ENCODE data around the gene TNS1. TPM values are rescaled to one million over a fixed set of nuclear protein-coding genes. Genes with fewer than 3 reads are reported as not detected.

Gene TNS1
- total RNA-seq, 1 donor from 2014 or later, result 46.1 TPM

GRCh38 chr2:217902379-217903141, 100.2 kb downstream of the TNS1 start:
- no peak for DNase-seq (ENCODE audit: extremely low read depth, low read depth, low spot score)

GRCh38 chr2:217901835-217902378, 100.9 kb downstream of the TNS1 start:
- no peak for DNase-seq (ENCODE audit: extremely low read depth, low read depth, low spot score)

GRCh38 chr2:217901400-217901799, 101.4 kb downstream of the TNS1 start:
- DNase-seq (ENCODE audit: extremely low read depth, low read depth, low spot score), result no peak

- DNase-seq (ENCODE audit: extremely low read depth, low read depth, low spot score), result no peak
These were observed 101.9 kb downstream of the TNS1 start for GRCh38 chr2:217900780-217901360.

- DNase-seq (ENCODE audit: extremely low read depth, low read depth, low spot score), result no peak
These were observed 102.6 kb downstream of the TNS1 start for GRCh38 chr2:217900010-217900779.

GRCh38 chr2:217899231-217900009, 103.4 kb downstream of the TNS1 start:
- DNase-seq (ENCODE audit: extremely low read depth, low read depth, low spot score), result no peak

- DNase-seq (ENCODE audit: extremely low read depth, low read depth, low spot score), result no peak
These were observed 104.7 kb downstream of the TNS1 start for GRCh38 chr2:217897816-217898806.

- no peak for DNase-seq (ENCODE audit: extremely low read depth, low read depth, low spot score)
These were observed 105.6 kb downstream of the TNS1 start for GRCh38 chr2:217897091-217897715.

- DNase-seq (ENCODE audit: extremely low read depth, low read depth, low spot score), result no peak
These were observed 107.6 kb downstream of the TNS1 start for GRCh38 chr2:217895070-217895635.

GRCh38 chr2:217893440-217893839, 109.4 kb downstream of the TNS1 start:
- DNase-seq (ENCODE audit: extremely low read depth, low read depth, low spot score), result no peak

- no peak for DNase-seq (ENCODE audit: extremely low read depth, low read depth, low spot score)
These were observed 110.2 kb downstream of the TNS1 start for GRCh38 chr2:217892560-217892959.

- no peak for DNase-seq (ENCODE audit: extremely low read depth, low read depth, low spot score)
These were observed 112.3 kb downstream of the TNS1 start for GRCh38 chr2:217890445-217890844.

GRCh38 chr2:217889656-217890055, 113.1 kb downstream of the TNS1 start:
- no peak for DNase-seq (ENCODE audit: extremely low read depth, low read depth, low spot score)

GRCh38 chr2:217887841-217888701, 114.7 kb downstream of the TNS1 start:
- no peak for DNase-seq (ENCODE audit: extremely low read depth, low read depth, low spot score)

- DNase-seq (ENCODE audit: extremely low read depth, low read depth, low spot score), result no peak
These were observed 116.0 kb downstream of the TNS1 start for GRCh38 chr2:217886720-217887309.

GRCh38 chr2:217886091-217886490, 116.7 kb downstream of the TNS1 start:
- no peak for DNase-seq (ENCODE audit: extremely low read depth, low read depth, low spot score)

GRCh38 chr2:217884985-217885384, 117.8 kb downstream of the TNS1 start:
- no peak for DNase-seq (ENCODE audit: extremely low read depth, low read depth, low spot score)
